Fibroblast of lung (primary cell): ENCODE data around the gene MB21D2. TPM values are rescaled to one million over a fixed set of nuclear protein-coding genes. Genes with fewer than 3 reads are reported as not detected.
A peak's percentile ranks its signal among the peaks of the same experiment; 100 is the strongest.

ENCODE experiments used
- DNase-seq, 2 donors: peaks; one replicate each; pipeline versions ENCODE4 v3.0.0 to v3.0.0-alpha.2; 2010; ENCODE audit warnings: low read depth in 2 of 2
- H2AFZ ChIP-seq: 2 replicates; pipeline ENCODE4 v1.5.1; 2012; ENCODE audit warnings: low read length, control low read depth, inconsistent platforms
- H3K27ac ChIP-seq: 2 replicates; pipeline ENCODE4 v1.5.1; 2011; ENCODE audit warnings: low read length, control low read depth; ENCODE audit not compliant: insufficient read depth
- H3K27me3 ChIP-seq: 2 replicates; pipeline ENCODE4 v1.5.1; 2011; ENCODE audit warnings: mild to moderate bottlenecking, low read length; ENCODE audit not compliant: control insufficient read depth, insufficient read depth
- H3K36me3 ChIP-seq: 2 replicates; pipeline ENCODE4 v1.5.1; 2011; ENCODE audit warnings: low read length; ENCODE audit not compliant: control insufficient read depth, insufficient read depth
- H3K4me1 ChIP-seq: 2 replicates; pipeline ENCODE4 v1.5.1; 2011; ENCODE audit warnings: low read length; ENCODE audit not compliant: control insufficient read depth, insufficient read depth; ENCODE audit errors: extremely low read depth
- H3K4me2 ChIP-seq: 2 replicates; pipeline ENCODE4 v1.5.1; 2011; ENCODE audit warnings: low read length, control low read depth; ENCODE audit not compliant: insufficient read depth; ENCODE audit errors: extremely low read depth
- H3K4me3 ChIP-seq, 4 experiments: fragments of 200-600 bp in 1 of 4; sonication (generic) in 1 of 4; replicated peaks in 1 of 4; 2 replicates each; pipeline ENCODE4 v1.5.1; 2011 to 2016; ENCODE audit warnings: low read length in 4 of 4, low read depth in 3 of 4, mild to moderate bottlenecking in 3 of 4, control low read depth in 2 of 4, inconsistent platforms in 1 of 4, mixed read lengths in 1 of 4; ENCODE audit not compliant: insufficient read depth in 1 of 4; ENCODE audit errors: control extremely low read depth in 1 of 4
- H3K79me2 ChIP-seq: 2 replicates; pipeline ENCODE4 v1.5.1; 2012; ENCODE audit warnings: mild to moderate bottlenecking, low read length, inconsistent platforms; ENCODE audit not compliant: control insufficient read depth, insufficient read depth
- H3K9ac ChIP-seq: 2 replicates; pipeline ENCODE4 v1.5.1; 2011; ENCODE audit warnings: mild to moderate bottlenecking, low read length, control low read depth; ENCODE audit not compliant: insufficient read depth
- H3K9me3 ChIP-seq: 2 replicates; pipeline ENCODE4 v1.5.1; 2012; ENCODE audit warnings: low read depth, low read length; ENCODE audit not compliant: control insufficient read depth, insufficient read depth
- H4K20me1 ChIP-seq: 2 replicates; pipeline ENCODE4 v1.5.1; 2011; ENCODE audit warnings: low read length; ENCODE audit not compliant: control insufficient read depth, insufficient read depth; ENCODE audit errors: extremely low read depth
- EZH2 ChIP-seq: IDR thresholded peaks from 2 replicates; pipeline ENCODE4 v1.5.1; 2012; ENCODE audit warnings: low read length, control low read depth, mild to moderate bottlenecking; ENCODE audit errors: missing control alignments
- polyA plus RNA-seq, 2 donors: library from polyadenylated mRNA; depleted of rRNA in 1 of 2; stranded (reverse) in 1 of 2; unstranded in 1 of 2; fragments of >200 nt; gene quantifications; 2 replicates each; pipeline ENCODE4 v1.2.1, GENCODE V29; 2011 to 2012; ENCODE audit warnings: missing spikeins in 1 of 2
- total RNA-seq: library from RNA; depleted of rRNA; stranded (reverse); fragments of >200 nt; gene quantifications from 2 replicates; pipeline ENCODE4 v1.2.1, GENCODE V29; 2014
- TF ChIP-seq, protein P1 (sequence below), 2 donors: IDR thresholded peaks in 1 of 2; conservative IDR thresholded peaks in 1 of 2; 1 replicate in 1 of 2; 2 replicates in 1 of 2; pipeline ENCODE4 v1.5.1; 2011 to 2012; ENCODE audit warnings: low read length in 2 of 2, control low read depth in 1 of 2, inconsistent platforms in 1 of 2, low read depth in 1 of 2, mild to moderate bottlenecking in 1 of 2

The MB21D2 gene
- total and polyA plus RNA-seq, 2 donors (not counting 1 experiment from before 2014, with no cell fraction given) = 3.5 to 11.4 TPM

DNA sequence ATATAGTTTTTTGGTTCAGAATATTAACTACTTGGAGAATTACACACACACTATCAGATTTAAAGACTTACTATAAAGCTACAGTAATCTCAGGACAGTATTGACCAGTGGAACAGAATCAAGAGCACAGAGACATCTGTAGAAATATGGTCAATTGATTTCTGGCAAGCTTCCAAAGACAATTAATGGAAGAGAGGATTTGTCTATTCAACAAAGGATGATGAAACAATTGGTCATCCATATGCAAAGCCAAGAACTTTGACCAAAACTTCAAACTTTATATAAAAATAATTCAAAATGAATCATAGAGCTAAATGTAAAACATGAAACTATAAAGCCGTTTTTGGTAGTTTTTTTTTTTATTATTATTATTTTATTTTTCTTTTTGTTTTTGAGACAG is 29.8 kb upstream of the MB21D2 start:
- H3K27ac ChIP-seq = no peak overlapping the region
- peak; percentile 2 to 17 for DNase-seq
- TF ChIP-seq, protein P1, sequence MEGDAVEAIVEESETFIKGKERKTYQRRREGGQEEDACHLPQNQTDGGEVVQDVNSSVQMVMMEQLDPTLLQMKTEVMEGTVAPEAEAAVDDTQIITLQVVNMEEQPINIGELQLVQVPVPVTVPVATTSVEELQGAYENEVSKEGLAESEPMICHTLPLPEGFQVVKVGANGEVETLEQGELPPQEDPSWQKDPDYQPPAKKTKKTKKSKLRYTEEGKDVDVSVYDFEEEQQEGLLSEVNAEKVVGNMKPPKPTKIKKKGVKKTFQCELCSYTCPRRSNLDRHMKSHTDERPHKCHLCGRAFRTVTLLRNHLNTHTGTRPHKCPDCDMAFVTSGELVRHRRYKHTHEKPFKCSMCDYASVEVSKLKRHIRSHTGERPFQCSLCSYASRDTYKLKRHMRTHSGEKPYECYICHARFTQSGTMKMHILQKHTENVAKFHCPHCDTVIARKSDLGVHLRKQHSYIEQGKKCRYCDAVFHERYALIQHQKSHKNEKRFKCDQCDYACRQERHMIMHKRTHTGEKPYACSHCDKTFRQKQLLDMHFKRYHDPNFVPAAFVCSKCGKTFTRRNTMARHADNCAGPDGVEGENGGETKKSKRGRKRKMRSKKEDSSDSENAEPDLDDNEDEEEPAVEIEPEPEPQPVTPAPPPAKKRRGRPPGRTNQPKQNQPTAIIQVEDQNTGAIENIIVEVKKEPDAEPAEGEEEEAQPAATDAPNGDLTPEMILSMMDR (conservative IDR thresholded peaks at IDR 0.05 in 1 of 2, IDR thresholded peaks at IDR 0.05 in 1 of 2; ENCODE audit: low read depth in 1 of 2, low read length in 2 of 2) = no peak
- no peak for TF ChIP-seq EZH2
- no peaks in the 10 kb centered on the region for H4K20me1 ChIP-seq
- no peak overlapping the region for H2AFZ ChIP-seq
- no peaks in the 10 kb centered on the region for H3K79me2 ChIP-seq
- H3K27me3 ChIP-seq = no peaks in the 10 kb centered on the region
- H3K4me1 ChIP-seq = no peaks in the 10 kb centered on the region
- H3K4me3 ChIP-seq = no peak overlapping the region
- H3K36me3 ChIP-seq = no peaks in the 10 kb centered on the region
- H3K9me3 ChIP-seq = no peaks in the 10 kb centered on the region
- no peak overlapping the region for H3K4me2 ChIP-seq
- no peak overlapping the region for H3K9ac ChIP-seq

DNA sequence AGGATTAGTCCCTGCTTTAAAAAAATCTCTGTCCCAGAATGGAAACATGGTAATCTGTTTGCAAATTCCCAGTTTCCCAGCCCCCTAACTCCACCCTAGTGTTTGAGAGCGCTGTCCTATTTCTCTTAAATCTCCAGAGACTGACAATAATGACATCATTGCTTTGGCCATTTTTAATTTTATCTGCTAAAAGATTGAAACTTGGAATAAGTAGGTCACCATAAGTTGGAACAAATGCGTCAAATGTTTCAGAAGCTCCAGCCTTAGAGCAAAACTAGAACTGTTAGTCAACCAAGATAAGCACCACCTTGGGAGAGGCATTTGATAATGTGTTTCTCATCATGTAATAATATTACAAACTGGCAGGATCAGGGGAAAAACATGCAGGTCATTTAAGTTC is 25.7 kb upstream of the MB21D2 start:
- H3K36me3 ChIP-seq = no peaks in the 10 kb centered on the region
- peak in 1 of 2 donors; percentile 5 for DNase-seq

DNA sequence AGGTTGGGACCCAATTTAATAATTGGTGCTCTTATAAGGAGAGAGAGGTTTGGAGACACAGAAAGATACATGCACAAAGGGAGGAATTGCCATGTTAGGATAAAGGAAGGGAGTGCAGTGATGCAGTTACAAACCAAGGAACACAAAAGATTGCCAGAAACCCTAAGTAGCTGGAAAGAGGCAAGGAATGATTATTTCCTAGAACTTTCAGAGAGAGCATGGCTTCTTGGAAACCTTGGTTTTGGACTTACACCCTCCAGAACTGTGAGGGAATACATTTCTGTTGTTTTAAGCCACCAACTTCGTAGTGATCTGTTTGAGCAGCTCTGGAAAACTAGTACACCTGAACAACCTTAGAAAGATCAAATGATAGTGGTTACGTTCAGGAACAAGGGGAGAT is 25.0 kb upstream of the MB21D2 start:
- H3K27me3 ChIP-seq = no peaks in the 10 kb centered on the region
- TF ChIP-seq, protein P1 (conservative IDR thresholded peaks at IDR 0.05 in 1 of 2, IDR thresholded peaks at IDR 0.05 in 1 of 2; ENCODE audit: low read depth in 1 of 2, low read length in 2 of 2) = no peak
- no peak for TF ChIP-seq EZH2

More for the DNA sequence above, 25.7 kb upstream of the MB21D2 start:
- no peak overlapping the region for H3K9ac ChIP-seq
- no peak overlapping the region for H2AFZ ChIP-seq
- TF ChIP-seq EZH2 = no peak
- TF ChIP-seq, protein P1 (conservative IDR thresholded peaks at IDR 0.05 in 1 of 2, IDR thresholded peaks at IDR 0.05 in 1 of 2; ENCODE audit: low read depth in 1 of 2, low read length in 2 of 2) = no peak
- no peak overlapping the region for H3K4me2 ChIP-seq
- no peaks in the 10 kb centered on the region for H3K27me3 ChIP-seq
- H3K4me1 ChIP-seq = no peaks in the 10 kb centered on the region
- no peaks in the 10 kb centered on the region for H4K20me1 ChIP-seq
- no peak overlapping the region for H3K4me3 ChIP-seq
- no peak overlapping the region for H3K27ac ChIP-seq
- no peaks in the 10 kb centered on the region for H3K79me2 ChIP-seq
- no peaks in the 10 kb centered on the region for H3K9me3 ChIP-seq

More for the DNA sequence above, 25.0 kb upstream of the MB21D2 start:
- no peak overlapping the region for H3K9ac ChIP-seq
- no peak for DNase-seq
- H3K4me2 ChIP-seq = no peak overlapping the region
- H3K79me2 ChIP-seq = no peaks in the 10 kb centered on the region
- no peaks in the 10 kb centered on the region for H3K4me1 ChIP-seq
- H3K9me3 ChIP-seq = no peaks in the 10 kb centered on the region
- H3K36me3 ChIP-seq = no peaks in the 10 kb centered on the region
- H4K20me1 ChIP-seq = no peaks in the 10 kb centered on the region
- no peak overlapping the region for H3K27ac ChIP-seq
- no peak overlapping the region for H3K4me3 ChIP-seq
- no peak overlapping the region for H2AFZ ChIP-seq
